Endothelial cell of hepatic sinusoid (primary cell): ENCODE measurements around the gene MTMR1.

Experiments
- in situ Hi-C: cut with HindIII; loops from 2 replicates; pipeline ENCODE4 v1.10.0; 2017; ENCODE audit warnings: low sequenced_read_pairs

MTMR1 gene

GRCh38 chrX:150761819-150762216, 68.6 kb downstream of the MTMR1 start:
- in situ Hi-C loops, result no loop called here

GRCh38 chrX:150762258-150763165, 69.3 kb downstream of the MTMR1 start:
- in situ Hi-C loops, result no loop called here

- in situ Hi-C loops, result no loop called here
These were observed 70.2 kb downstream of the MTMR1 start for GRCh38 chrX:150763303-150763797.

- in situ Hi-C loops, result no loop called here
These were observed 70.6 kb downstream of the MTMR1 start for GRCh38 chrX:150763810-150764209.

GRCh38 chrX:150765237-150765636, 72.0 kb downstream of the MTMR1 start:
- in situ Hi-C loops, result no loop called here

GRCh38 chrX:150765782-150766350, 72.7 kb downstream of the MTMR1 start:
- in situ Hi-C loops, result no loop called here

GRCh38 chrX:150766351-150767044, 73.3 kb downstream of the MTMR1 start:
- in situ Hi-C loops, result no loop called here

GRCh38 chrX:150767045-150767395, 73.8 kb downstream of the MTMR1 start:
- in situ Hi-C loops, result no loop called here

- in situ Hi-C loops, result no loop called here
These were observed 74.4 kb downstream of the MTMR1 start for GRCh38 chrX:150767475-150768131.

GRCh38 chrX:150768132-150768485, 74.9 kb downstream of the MTMR1 start:
- in situ Hi-C loops, result no loop called here

- in situ Hi-C loops, result no loop called here
These were observed 75.5 kb downstream of the MTMR1 start for GRCh38 chrX:150768580-150769190.

GRCh38 chrX:150769408-150769807, 76.2 kb downstream of the MTMR1 start:
- in situ Hi-C loops, result no loop called here

- in situ Hi-C loops, result loop anchor here (5.0 kb wide), 1 partner anchor 312 kb away; no protein-coding TSS in a partner anchor
These were observed 77.4 kb downstream of the MTMR1 start for GRCh38 chrX:150770623-150771022.

GRCh38 chrX:150771116-150771515, 77.9 kb downstream of the MTMR1 start:
- in situ Hi-C loops, result loop anchor here (5.0 kb wide), 1 partner anchor 311 kb away; no protein-coding TSS in a partner anchor

GRCh38 chrX:150772150-150772970, 79.2 kb downstream of the MTMR1 start:
- in situ Hi-C loops, result loop anchor here (5.0 kb wide), 1 partner anchor 310 kb away; no protein-coding TSS in a partner anchor

- in situ Hi-C loops, result loop anchor here (5.0 kb wide), 1 partner anchor 309 kb away; no protein-coding TSS in a partner anchor
These were observed 79.9 kb downstream of the MTMR1 start for GRCh38 chrX:150773117-150773516.

GRCh38 chrX:150773634-150774033, 80.4 kb downstream of the MTMR1 start:
- in situ Hi-C loops, result loop anchor here (5.0 kb wide), 1 partner anchor 309 kb away; no protein-coding TSS in a partner anchor

GRCh38 chrX:150774798-150775568, 81.8 kb downstream of the MTMR1 start:
- in situ Hi-C loops, result loop anchor here (5.0 kb wide), 1 partner anchor 307 kb away; no protein-coding TSS in a partner anchor
